DND-41 (cell line): Measurements from ENCODE around the gene NRG3.

Source experiments
- ATAC-seq: fragments of 200-7000 bp; cut with Tn5 transposase; 3 replicates; pipeline ENCODE4 v1.9.1; 2021; ENCODE audit warnings: low read depth; ENCODE audit not compliant: insufficient read depth
- DNase-seq: peaks from one replicate; pipeline ENCODE4 v3.0.0-alpha.2; 2020
- H2AFZ ChIP-seq: 2 replicates; pipeline ENCODE4 v1.6.0; 2012; ENCODE audit warnings: low read depth, low read length
- H3K27ac ChIP-seq: 2 replicates; pipeline ENCODE4 v1.5.1; 2012; ENCODE audit warnings: low read length, inconsistent platforms
- H3K27me3 ChIP-seq: fragments of 200-600 bp; sonication (generic); 2 replicates; pipeline ENCODE4 v1.6.0; 2012; ENCODE audit warnings: low read length, mild to moderate bottlenecking, inconsistent platforms; ENCODE audit not compliant: insufficient read depth, poor library complexity
- H3K36me3 ChIP-seq: 2 replicates; pipeline ENCODE4 v1.5.1; 2012; ENCODE audit warnings: low read length, inconsistent platforms; ENCODE audit not compliant: insufficient read depth
- H3K4me1 ChIP-seq: 2 replicates; pipeline ENCODE4 v1.5.1; 2012; ENCODE audit warnings: mild to moderate bottlenecking, low read length; ENCODE audit not compliant: insufficient read depth
- H3K4me2 ChIP-seq: 2 replicates; pipeline ENCODE4 v1.6.0; 2012; ENCODE audit warnings: mild to moderate bottlenecking, moderate library complexity, low read length, inconsistent platforms; ENCODE audit not compliant: insufficient read depth
- H3K4me3 ChIP-seq, 2 experiments: fragments of 200-600 bp in 1 of 2; shearing (Covaris generic) in 1 of 2; 2 replicates each; pipeline ENCODE4 v1.5.1; 2012 to 2016; ENCODE audit warnings: inconsistent platforms in 2 of 2, low read length in 2 of 2, mild to moderate bottlenecking in 2 of 2, low read depth in 1 of 2, moderate library complexity in 1 of 2
- H3K79me2 ChIP-seq: 2 replicates; pipeline ENCODE4 v1.6.0; 2012; ENCODE audit warnings: low read length, inconsistent platforms; ENCODE audit not compliant: insufficient read depth
- H3K9ac ChIP-seq: 2 replicates; pipeline ENCODE4 v1.6.0; 2012; ENCODE audit warnings: low read depth, mild to moderate bottlenecking, inconsistent platforms, low read length, moderate library complexity
- H3K9me3 ChIP-seq: 2 replicates; pipeline ENCODE4 v1.5.1; 2012; ENCODE audit warnings: low read length, moderate library complexity, mild to moderate bottlenecking, inconsistent platforms; ENCODE audit not compliant: insufficient read depth, severe bottlenecking
- H4K20me1 ChIP-seq: 2 replicates; pipeline ENCODE4 v1.6.0; 2012; ENCODE audit warnings: low read length; ENCODE audit not compliant: insufficient read depth
- EZH2 ChIP-seq: IDR thresholded peaks from 3 replicates; pipeline ENCODE4 v1.6.1; 2012; ENCODE audit warnings: borderline replicate concordance, low read depth, mild to moderate bottlenecking, moderate library complexity, low read length, inconsistent platforms; ENCODE audit not compliant: severe bottlenecking
- TF ChIP-seq, protein P1 (sequence below): IDR thresholded peaks from 2 replicates; pipeline ENCODE4 v1.5.1; 2012; ENCODE audit warnings: borderline replicate concordance, low read length, moderate library complexity, mild to moderate bottlenecking; ENCODE audit not compliant: poor library complexity, severe bottlenecking; ENCODE audit errors: extremely low read depth

The NRG3 gene

GRCh38 chr10:82392533-82392932 lies 517.5 kb downstream of the NRG3 start:
- H3K4me1 ChIP-seq: no peaks in the 10 kb centered on the region
- no peaks in the 10 kb centered on the region for H3K79me2 ChIP-seq
- H3K36me3 ChIP-seq: no peaks in the 10 kb centered on the region
- no peak overlapping the region for H3K27ac ChIP-seq
- ATAC-seq (no peak), DNase-seq (no peak)
- no peaks in the 10 kb centered on the region for H3K27me3 ChIP-seq
- no peak overlapping the region for H3K9ac ChIP-seq
- H3K4me2 ChIP-seq: no peak overlapping the region
- H3K4me3 ChIP-seq: no peak overlapping the region
- no peaks in the 10 kb centered on the region for H4K20me1 ChIP-seq
- H2AFZ ChIP-seq: no peak overlapping the region
- no peaks in the 10 kb centered on the region for H3K9me3 ChIP-seq
- TF ChIP-seq, protein P1, sequence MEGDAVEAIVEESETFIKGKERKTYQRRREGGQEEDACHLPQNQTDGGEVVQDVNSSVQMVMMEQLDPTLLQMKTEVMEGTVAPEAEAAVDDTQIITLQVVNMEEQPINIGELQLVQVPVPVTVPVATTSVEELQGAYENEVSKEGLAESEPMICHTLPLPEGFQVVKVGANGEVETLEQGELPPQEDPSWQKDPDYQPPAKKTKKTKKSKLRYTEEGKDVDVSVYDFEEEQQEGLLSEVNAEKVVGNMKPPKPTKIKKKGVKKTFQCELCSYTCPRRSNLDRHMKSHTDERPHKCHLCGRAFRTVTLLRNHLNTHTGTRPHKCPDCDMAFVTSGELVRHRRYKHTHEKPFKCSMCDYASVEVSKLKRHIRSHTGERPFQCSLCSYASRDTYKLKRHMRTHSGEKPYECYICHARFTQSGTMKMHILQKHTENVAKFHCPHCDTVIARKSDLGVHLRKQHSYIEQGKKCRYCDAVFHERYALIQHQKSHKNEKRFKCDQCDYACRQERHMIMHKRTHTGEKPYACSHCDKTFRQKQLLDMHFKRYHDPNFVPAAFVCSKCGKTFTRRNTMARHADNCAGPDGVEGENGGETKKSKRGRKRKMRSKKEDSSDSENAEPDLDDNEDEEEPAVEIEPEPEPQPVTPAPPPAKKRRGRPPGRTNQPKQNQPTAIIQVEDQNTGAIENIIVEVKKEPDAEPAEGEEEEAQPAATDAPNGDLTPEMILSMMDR: no peak
- no peak for TF ChIP-seq EZH2

GRCh38 chr10:82394122-82394521 lies 519.1 kb downstream of the NRG3 start:
- Histone ChIP-seq H3K36me3 (no peaks in the 10 kb centered on the region), H3K9ac (no peak overlapping the region), H3K27me3 (no peaks in the 10 kb centered on the region), H3K4me1 (no peaks in the 10 kb centered on the region), H3K4me2 (no peak overlapping the region), H3K4me3 (no peak overlapping the region), H3K79me2 (no peaks in the 10 kb centered on the region), H2AFZ (no peak overlapping the region), H3K27ac (no peak overlapping the region), H3K9me3 (no peaks in the 10 kb centered on the region), H4K20me1 (no peaks in the 10 kb centered on the region)
- ATAC-seq (no peak), DNase-seq (no peak)
- TF ChIP-seq, protein P1: no peak
- no peak for TF ChIP-seq EZH2

- no peak overlapping the region for H3K27ac ChIP-seq
- H3K9ac ChIP-seq: no peak overlapping the region
- no peak overlapping the region for H3K4me3 ChIP-seq
- TF ChIP-seq EZH2: no peak
- TF ChIP-seq, protein P1: no peak
- no peak overlapping the region for H2AFZ ChIP-seq
- H3K36me3 ChIP-seq: no peaks in the 10 kb centered on the region
- H3K79me2 ChIP-seq: no peaks in the 10 kb centered on the region
- no peaks in the 10 kb centered on the region for H3K9me3 ChIP-seq
- H3K4me1 ChIP-seq: no peaks in the 10 kb centered on the region
- no peak overlapping the region for H3K4me2 ChIP-seq
- H4K20me1 ChIP-seq: no peaks in the 10 kb centered on the region
- DNase-seq: no peak
- no peak for ATAC-seq
- H3K27me3 ChIP-seq: no peaks in the 10 kb centered on the region
Observed at GRCh38 chr10:82394987-82395386, 520.0 kb downstream of the NRG3 start.

GRCh38 chr10:82396886-82397285 lies 521.9 kb downstream of the NRG3 start:
- H4K20me1 ChIP-seq: no peaks in the 10 kb centered on the region
- no peaks in the 10 kb centered on the region for H3K4me1 ChIP-seq
- no peak for DNase-seq
- no peak overlapping the region for H3K27ac ChIP-seq
- TF ChIP-seq, protein P1: no peak
- no peak for TF ChIP-seq EZH2
- H3K9ac ChIP-seq: no peak overlapping the region
- no peaks in the 10 kb centered on the region for H3K9me3 ChIP-seq
- no peak overlapping the region for H2AFZ ChIP-seq
- H3K36me3 ChIP-seq: no peaks in the 10 kb centered on the region
- no peak overlapping the region for H3K4me2 ChIP-seq
- ATAC-seq: no peak
- no peaks in the 10 kb centered on the region for H3K79me2 ChIP-seq
- H3K27me3 ChIP-seq: no peaks in the 10 kb centered on the region
- H3K4me3 ChIP-seq: no peak overlapping the region
